HEK293T (cell line): Measurements from ENCODE around the gene TRIM27.
A peak's percentile ranks its signal among the peaks of the same experiment; 100 is the strongest.

Experiments used
- CTCF ChIA-PET: fragments of 350-600 bp; formaldehyde crosslinking; extraction: SDS; loops from one replicate; lab custom pipeline; 2021; ENCODE audit warnings: antibody characterized with exemption, inconsistent platforms; lab: Yijun Ruan, JAX
- POLR2A ChIA-PET: fragments of 350-600 bp; formaldehyde crosslinking; extraction: SDS; loops from one replicate; lab custom pipeline; 2020; ENCODE audit warnings: antibody characterized with exemption, inconsistent platforms; lab: Yijun Ruan, JAX
- DNase-seq: peaks from one replicate; pipeline ENCODE4 v3.0.0; 2012; ENCODE audit warnings: mixed read lengths; ENCODE audit errors: extremely low spot score
- ARNT ChIP-seq: fragments of 450-650 bp; IDR thresholded peaks from 2 replicates; pipeline ENCODE4 v1.6.1; 2017; ENCODE audit warnings: mild to moderate bottlenecking
- BHLHE40 ChIP-seq: fragments of 450-650 bp; IDR thresholded peaks from 2 replicates; pipeline ENCODE4 v1.6.1; 2016; ENCODE audit warnings: mild to moderate bottlenecking, moderate library complexity, borderline replicate concordance
- CTBP1 ChIP-seq: fragments of 450-650 bp; IDR thresholded peaks from 2 replicates; pipeline ENCODE4 v1.6.1; 2016; ENCODE audit warnings: borderline replicate concordance
- ELF4 ChIP-seq: fragments of 450-650 bp; IDR thresholded peaks from 2 replicates; pipeline ENCODE4 v1.6.1; 2017; ENCODE audit warnings: antibody characterized with exemption
- FOXA1 ChIP-seq: fragments of 450-650 bp; IDR thresholded peaks from 2 replicates; pipeline ENCODE4 v1.6.1; 2016; ENCODE audit warnings: mild to moderate bottlenecking
- FOXK2 ChIP-seq: fragments of 450-650 bp; IDR thresholded peaks from 2 replicates; pipeline ENCODE4 v1.6.1; 2016; ENCODE audit warnings: mild to moderate bottlenecking
- FOXM1 ChIP-seq: fragments of 450-650 bp; IDR thresholded peaks from 2 replicates; pipeline ENCODE4 v1.6.1; 2017; ENCODE audit warnings: mild to moderate bottlenecking, borderline replicate concordance
- HDGF ChIP-seq: fragments of 450-650 bp; IDR thresholded peaks from 2 replicates; pipeline ENCODE4 v1.6.1; 2017; ENCODE audit warnings: antibody characterized with exemption, borderline replicate concordance
- L3MBTL2 ChIP-seq: fragments of 450-650 bp; conservative IDR thresholded peaks from 2 replicates; pipeline ENCODE4 v1.6.1; 2016; ENCODE audit warnings: mild to moderate bottlenecking
- LEF1 ChIP-seq: fragments of 450-650 bp; IDR thresholded peaks from 2 replicates; pipeline ENCODE4 v1.6.1; 2017; ENCODE audit warnings: mild to moderate bottlenecking, borderline replicate concordance
- NFRKB ChIP-seq: fragments of 450-650 bp; IDR thresholded peaks from 2 replicates; pipeline ENCODE4 v1.6.1; 2016; ENCODE audit warnings: mild to moderate bottlenecking, moderate library complexity
- SP1 ChIP-seq: fragments of 450-650 bp; IDR thresholded peaks from 2 replicates; pipeline ENCODE4 v1.6.1; 2017
- SUZ12 ChIP-seq: fragments of 450-650 bp; IDR thresholded peaks from 2 replicates; pipeline ENCODE4 v1.6.1; 2016; ENCODE audit warnings: mild to moderate bottlenecking
- TARDBP ChIP-seq: fragments of 450-650 bp; IDR thresholded peaks from 2 replicates; pipeline ENCODE4 v1.6.1; 2016
- ZNF384 ChIP-seq: fragments of 450-650 bp; IDR thresholded peaks from 2 replicates; pipeline ENCODE4 v1.6.1; 2016
- TF ChIP-seq, protein P1 (sequence below): fragments of 450-650 bp; IDR thresholded peaks from 2 replicates; pipeline ENCODE4 v1.6.1; 2016

TRIM27 gene

GRCh38 chr6:28897369-28897745, 26.4 kb downstream of the TRIM27 start:
- no peak for TF ChIP-seq ZNF384
- ChIA-PET POLR2A (interaction anchor here (0.5 to 4.3 kb wide), 7 partner anchors 16 to 88 kb away, joined by 3 to 44 read pairs (median 13); partner anchors contain the start of gene TRIM27), CTCF (interaction anchor here (0.6 kb wide), 1 partner anchor 156 kb away, joined by 3 read pairs; no protein-coding TSS in a partner anchor)
- DNase-seq, result no peak

DNA sequence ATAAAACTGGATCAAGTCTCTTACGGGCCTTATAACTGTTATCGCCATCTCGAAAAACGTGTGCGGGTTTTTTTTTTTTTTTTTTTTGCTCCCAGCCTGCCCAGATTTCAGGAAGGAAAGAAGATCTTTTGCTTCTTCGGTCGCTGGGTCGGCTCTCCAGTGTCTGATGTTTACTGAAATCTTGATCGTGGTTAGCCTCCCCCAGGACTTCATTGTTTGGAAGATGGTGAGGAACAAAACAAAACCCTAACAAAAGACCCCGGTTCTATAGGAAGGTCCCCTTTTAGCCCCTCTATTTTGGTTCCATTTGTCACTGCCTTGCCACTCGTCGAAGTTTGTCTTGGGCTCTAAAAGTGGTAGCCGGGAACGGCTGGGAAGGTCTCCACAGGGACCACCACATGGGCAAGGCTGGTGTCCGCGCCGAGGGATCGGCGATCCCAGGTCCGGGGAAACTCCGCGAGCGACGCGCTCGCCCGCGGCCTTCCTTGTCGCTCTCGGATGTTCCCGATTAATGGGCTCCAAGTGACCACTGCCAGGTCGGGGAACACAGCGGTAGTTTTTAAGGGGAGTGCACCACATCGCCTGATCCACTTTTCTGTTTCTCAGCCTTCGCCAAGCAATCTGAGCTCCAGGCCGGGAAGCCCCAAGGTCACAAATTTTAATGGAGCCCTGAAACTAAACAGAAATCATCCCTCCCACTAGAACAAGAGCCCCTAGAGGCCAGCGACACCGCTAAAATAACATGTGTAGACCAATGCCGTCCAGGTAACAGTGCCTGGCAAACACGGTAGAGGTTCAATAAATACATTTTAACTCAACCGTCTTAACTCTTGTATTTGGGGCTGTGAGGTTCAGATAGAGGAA, 27.0 kb downstream of the TRIM27 start:
- POLR2A ChIA-PET, result interaction anchor here (0.5 to 4.3 kb wide), 17 partner anchors 12 to 117 kb away, joined by 3 to 44 read pairs (median 9); partner anchors contain the start of gene TRIM27
- peak; percentile 32 for DNase-seq
- CTCF ChIA-PET, result interaction anchor here (0.6 kb wide), 1 partner anchor 156 kb away, joined by 3 read pairs; no protein-coding TSS in a partner anchor
- TF ChIP-seq TARDBP, result no peak
- peak; percentile 39 for TF ChIP-seq L3MBTL2

GRCh38 chr6:28895131-28895812, 28.5 kb downstream of the TRIM27 start:
- no peak for TF ChIP-seq CTBP1
- no peak for TF ChIP-seq ZNF384
- TF ChIP-seq SUZ12, result no peak
- no peak for TF ChIP-seq LEF1
- TF ChIP-seq ELF4, result peak; percentile 43
- peak; percentile 59 for TF ChIP-seq SP1
- TF ChIP-seq FOXM1, result no peak
- TF ChIP-seq L3MBTL2, result peak; percentile 86
- peak; percentile 66 for TF ChIP-seq NFRKB
- TF ChIP-seq ARNT, result no peak
- POLR2A ChIA-PET, result interaction anchor here (0.6 to 4.3 kb wide), 28 partner anchors 10 to 197 kb away, joined by 3 to 44 read pairs (median 4); partner anchors contain the start of gene TRIM27
- peak; percentile 87 for DNase-seq
- CTCF ChIA-PET, result interaction anchor here (0.6 kb wide), 2 partner anchors 121 to 927 kb away, joined by 3 read pairs; no protein-coding TSS in a partner anchor

DNA sequence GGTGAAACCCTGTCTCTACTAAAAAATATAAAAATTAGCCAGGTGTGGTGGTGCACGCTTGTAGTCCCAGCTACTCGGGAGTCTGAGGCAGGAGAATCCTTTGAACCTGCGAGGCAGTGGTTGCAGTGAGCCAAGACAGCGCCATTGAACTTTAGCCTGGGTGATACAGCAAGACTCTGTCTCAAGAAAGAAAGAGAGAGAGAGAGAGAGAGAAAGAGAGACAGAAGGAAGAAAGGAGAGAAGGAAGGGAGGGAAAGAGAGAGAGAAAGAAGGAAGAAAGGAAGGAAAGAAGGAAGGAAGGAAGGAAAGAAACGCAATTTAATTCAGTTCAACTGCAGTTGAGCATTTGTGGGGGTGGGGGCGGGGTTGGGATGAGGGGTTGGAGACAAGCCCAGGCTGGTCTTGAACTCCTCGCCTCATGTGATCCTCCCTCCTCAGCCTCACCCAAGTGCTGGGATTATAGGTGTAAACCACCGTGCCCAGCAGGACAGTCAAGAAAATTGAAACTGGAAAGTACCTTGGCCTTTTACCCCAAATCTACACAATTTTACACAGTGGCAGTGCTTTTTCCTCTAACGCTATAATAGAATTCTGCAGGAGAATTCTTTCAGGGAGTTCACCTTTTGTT, 30.5 kb downstream of the TRIM27 start:
- ChIA-PET CTCF (interaction anchor here (0.7 kb wide), 1 partner anchor 1230 kb away, joined by 3 read pairs; no protein-coding TSS in a partner anchor), POLR2A (interaction anchor here (0.6 to 4.3 kb wide), 3 partner anchors 27 to 1291 kb away, joined by 4 to 44 read pairs (median 36); partner anchors contain the start of gene TRIM27)
- TF ChIP-seq FOXA1 (no peak), SP1 (no peak), ARNT (no peak), L3MBTL2 (no peak), LEF1 (no peak), TARDBP (no peak)
- no peak for DNase-seq

GRCh38 chr6:28892525-28892924, 31.3 kb downstream of the TRIM27 start:
- CTCF ChIA-PET, result interaction anchor here (0.7 kb wide), 1 partner anchor 1230 kb away, joined by 3 read pairs; no protein-coding TSS in a partner anchor
- TF ChIP-seq SP1, result no peak
- TF ChIP-seq L3MBTL2, result no peak
- TF ChIP-seq FOXK2, result no peak
- no peak for TF ChIP-seq HDGF
- no peak for TF ChIP-seq LEF1
- TF ChIP-seq TARDBP, result no peak
- TF ChIP-seq FOXM1, result no peak
- TF ChIP-seq FOXA1, result no peak
- no peak for TF ChIP-seq NFRKB
- POLR2A ChIA-PET, result interaction anchor here (1.5 to 1.9 kb wide), 2 partner anchors 12 to 26 kb away, joined by 4 to 7 read pairs; no protein-coding TSS in a partner anchor
- no peak for DNase-seq

- TF ChIP-seq, protein P1, sequence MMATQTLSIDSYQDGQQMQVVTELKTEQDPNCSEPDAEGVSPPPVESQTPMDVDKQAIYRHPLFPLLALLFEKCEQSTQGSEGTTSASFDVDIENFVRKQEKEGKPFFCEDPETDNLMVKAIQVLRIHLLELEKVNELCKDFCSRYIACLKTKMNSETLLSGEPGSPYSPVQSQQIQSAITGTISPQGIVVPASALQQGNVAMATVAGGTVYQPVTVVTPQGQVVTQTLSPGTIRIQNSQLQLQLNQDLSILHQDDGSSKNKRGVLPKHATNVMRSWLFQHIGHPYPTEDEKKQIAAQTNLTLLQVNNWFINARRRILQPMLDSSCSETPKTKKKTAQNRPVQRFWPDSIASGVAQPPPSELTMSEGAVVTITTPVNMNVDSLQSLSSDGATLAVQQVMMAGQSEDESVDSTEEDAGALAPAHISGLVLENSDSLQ, result no peak
- TF ChIP-seq ARNT (no peak), BHLHE40 (no peak), ZNF384 (no peak), CTBP1 (no peak), NFRKB (no peak), HDGF (no peak), FOXM1 (no peak), TARDBP (no peak), L3MBTL2 (no peak)
- ChIA-PET CTCF (no interaction called here), POLR2A (no interaction called here)
- no peak for DNase-seq
Observed at GRCh38 chr6:28887796-28888496, 35.8 kb downstream of the TRIM27 start.

- no peak for DNase-seq
- CTCF ChIA-PET, result no interaction called here
- TF ChIP-seq SUZ12 (no peak), TARDBP (no peak), BHLHE40 (no peak), FOXM1 (no peak), HDGF (no peak), ZNF384 (no peak), L3MBTL2 (no peak), ELF4 (no peak), LEF1 (no peak), ARNT (no peak), FOXA1 (no peak), CTBP1 (no peak), NFRKB (no peak)
- TF ChIP-seq, protein P1, result no peak
- POLR2A ChIA-PET, result interaction anchor here (1.3 to 2.4 kb wide), 3 partner anchors 9 to 38 kb away, joined by 5 to 17 read pairs (median 9); partner anchors contain the start of gene TRIM27
Observed at GRCh38 chr6:28886079-28886439, 37.7 kb downstream of the TRIM27 start.
